Gastrocnemius medialis (tissue), 4 donors: ENCODE data around the gene DOCK4. TPM values are rescaled to one million over a fixed set of nuclear protein-coding genes. Genes with fewer than 3 reads are reported as not detected.

Experiments
- ATAC-seq, 2 donors: fragments of 150-250 bp; one replicate each; pipeline ENCODE4 v1.9.1; 2016
- DNase-seq, 2 donors: peaks; one replicate each; pipeline ENCODE4 v3.0.0-alpha.2; 2019
- H3K27ac ChIP-seq, 4 donors: fragments of 200-600 bp; sonication (generic); 1 replicate in 1 of 4; 2 replicates in 3 of 4; pipeline ENCODE4 v1.5.1; 2016 to 2018; ENCODE audit warnings: mild to moderate bottlenecking in 2 of 4, moderate library complexity in 1 of 4
- H3K27me3 ChIP-seq, 3 donors: fragments of 200-600 bp; sonication (generic) in 2 of 3; 1 replicate in 1 of 3; 2 replicates in 2 of 3; pipeline versions ENCODE4 v1.5.1 to v1.6.0; 2016 to 2019; ENCODE audit warnings: mild to moderate bottlenecking in 1 of 3, moderate library complexity in 1 of 3
- H3K36me3 ChIP-seq, 2 donors: fragments of 200-600 bp; sonication (generic) in 1 of 2; one replicate each; pipeline ENCODE4 v1.5.1; 2017 to 2018
- H3K4me1 ChIP-seq, 2 donors: fragments of 200-600 bp; sonication (generic) in 1 of 2; one replicate each; pipeline ENCODE4 v1.5.1; 2016 to 2017; ENCODE audit warnings: mild to moderate bottlenecking in 2 of 2
- H3K4me3 ChIP-seq, 4 donors: fragments of 200-600 bp; sonication (generic) in 3 of 4; 1 replicate in 1 of 4; 2 replicates in 3 of 4; pipeline ENCODE4 v1.5.1; 2016 to 2019; ENCODE audit warnings: mild to moderate bottlenecking in 2 of 4
- H3K9me3 ChIP-seq, 3 donors: fragments of 200-600 bp; sonication (generic) in 2 of 3; 1 replicate in 1 of 3; 2 replicates in 2 of 3; pipeline ENCODE4 v1.5.1; 2016 to 2019
- CTCF ChIP-seq, 5 experiments: fragments of 450-650 bp in 3 of 5; fragments of 200-600 bp in 2 of 5; sonication (generic) in 2 of 5; IDR thresholded peaks in 4 of 5; conservative IDR thresholded peaks in 1 of 5; 1 replicate in 4 of 5; 2 replicates in 1 of 5; pipeline ENCODE4 v1.5.1; 2016 to 2019; ENCODE audit warnings: antibody characterized with exemption in 5 of 5, mild to moderate bottlenecking in 3 of 5, moderate library complexity in 3 of 5
- POLR2A ChIP-seq, 2 donors: fragments of 450-650 bp; IDR thresholded peaks; one replicate each; pipeline ENCODE4 v1.6.1; 2017; ENCODE audit warnings: antibody characterized with exemption in 2 of 2, mild to moderate bottlenecking in 2 of 2, moderate library complexity in 2 of 2
- in situ Hi-C, 4 donors: fragments of 200-750 bp; cut with MboI; loops; one replicate each; pipeline versions ENCODE4 v1.15.0 to v1.8.0; 2017; ENCODE audit warnings: low sequenced_read_pairs in 4 of 4
- intact Hi-C: fragments of 100-400 bp; cut with DNase I; formaldehyde crosslinking; loops from one replicate; pipeline ENCODE4 v1.15.1; 2023; ENCODE audit warnings: low total_unique reads
- total RNA-seq, 4 donors: library from RNA; depleted of rRNA; stranded (reverse); fragments of >200 nt; gene quantifications; one replicate each; pipeline versions ENCODE4 v1.1.0 to v1.2.3, GENCODE V29; 2016

DOCK4 gene
- total RNA-seq, 4 donors from 2014 or later, result 8.7 to 12.0 (median 10.2) TPM

DNA sequence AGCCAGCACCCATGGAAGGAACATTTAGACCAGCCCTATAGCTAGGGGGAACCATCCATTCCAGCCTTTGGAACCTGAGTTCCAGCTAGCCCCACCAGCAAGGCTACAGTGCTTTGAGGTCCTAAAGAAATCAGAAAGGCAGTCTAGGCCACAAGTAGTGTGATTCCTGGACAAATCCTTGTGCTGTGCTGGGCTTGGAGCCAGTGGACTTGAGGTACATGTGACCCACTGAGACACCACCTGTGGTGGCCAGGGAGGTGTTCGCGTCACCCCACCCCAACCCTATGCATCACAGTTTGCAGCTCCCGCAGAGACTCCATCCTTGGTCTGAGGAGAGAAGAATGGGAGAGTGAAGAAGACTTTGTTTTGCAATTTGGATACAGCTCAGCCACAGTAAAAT lies 32.1 kb upstream of the DOCK4 start:
- no peak for ATAC-seq
- H3K4me1 ChIP-seq, result peaks cover 2 to 5% of the 10 kb centered on the region in 2 donors
- no peaks in the 10 kb centered on the region for H3K36me3 ChIP-seq

DNA sequence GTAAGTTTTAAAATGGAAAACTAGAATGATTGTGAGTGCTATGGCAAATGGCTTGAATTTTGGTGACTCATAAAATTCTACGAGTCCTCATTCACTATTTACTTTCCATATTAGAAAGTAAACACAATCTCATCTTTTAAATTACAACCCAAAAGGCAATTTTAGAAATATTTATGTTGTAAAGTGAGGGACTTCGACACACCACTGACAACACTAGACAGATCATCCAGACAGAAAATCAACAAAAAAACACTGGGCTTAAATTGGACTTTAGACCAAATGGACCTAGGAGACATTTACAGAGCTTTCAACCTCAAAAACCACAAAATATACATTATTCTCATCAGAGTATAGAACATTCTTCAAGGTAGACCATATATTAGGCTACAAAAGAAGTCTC lies 30.4 kb upstream of the DOCK4 start:
- Histone ChIP-seq H3K9me3 (no peaks in the 10 kb centered on the region), H3K4me3 (no peak overlapping the region), H3K27me3 (no peaks in the 10 kb centered on the region), H3K27ac (no peak overlapping the region), H3K4me1 (peaks cover 8 to 10% of the 10 kb centered on the region in 2 donors), H3K36me3 (no peaks in the 10 kb centered on the region)
- ATAC-seq (no peak), DNase-seq (no peak)
- intact Hi-C loops, result no loop called here
- in situ Hi-C loops, result no loop called here
- no peak for TF ChIP-seq POLR2A (IDR thresholded peaks at IDR 0.05)
- no peak for TF ChIP-seq CTCF (IDR thresholded peaks at IDR 0.05 in 4 of 5, conservative IDR thresholded peaks at IDR 0.05 in 1 of 5)

More for the DNA sequence above, 32.1 kb upstream of the DOCK4 start:
- H3K27ac ChIP-seq, result no peak overlapping the region
- H3K9me3 ChIP-seq, result no peaks in the 10 kb centered on the region
- no peak overlapping the region for H3K4me3 ChIP-seq
- no peak for DNase-seq
- in situ Hi-C loops (no loop called here), intact Hi-C loops (no loop called here)
- TF ChIP-seq POLR2A (IDR thresholded peaks at IDR 0.05), result no peak
- no peak for TF ChIP-seq CTCF (IDR thresholded peaks at IDR 0.05 in 4 of 5, conservative IDR thresholded peaks at IDR 0.05 in 1 of 5)
- no peaks in the 10 kb centered on the region for H3K27me3 ChIP-seq

- no peaks in the 10 kb centered on the region for H3K36me3 ChIP-seq
- TF ChIP-seq CTCF (IDR thresholded peaks at IDR 0.05 in 4 of 5, conservative IDR thresholded peaks at IDR 0.05 in 1 of 5) (no peak), POLR2A (IDR thresholded peaks at IDR 0.05) (no peak)
- DNase-seq (no peak), ATAC-seq (no peak)
- intact Hi-C loops (no loop called here), in situ Hi-C loops (no loop called here)
- no peaks in the 10 kb centered on the region for H3K27me3 ChIP-seq
- no peak overlapping the region for H3K27ac ChIP-seq
- peaks cover 8 to 10% of the 10 kb centered on the region in 2 donors for H3K4me1 ChIP-seq
- H3K4me3 ChIP-seq, result no peak overlapping the region
- H3K9me3 ChIP-seq, result no peaks in the 10 kb centered on the region
These were observed 27.9 kb upstream of the DOCK4 start for GRCh38 chr7:112234147-112234546.

- H3K4me3 ChIP-seq, result no peak overlapping the region
- no peak overlapping the region for H3K27ac ChIP-seq
- ATAC-seq (peak in 1 of 2 donors; percentile 49), DNase-seq (no peak)
- peaks cover 8 to 10% of the 10 kb centered on the region in 2 donors for H3K4me1 ChIP-seq
- TF ChIP-seq CTCF (IDR thresholded peaks at IDR 0.05 in 4 of 5, conservative IDR thresholded peaks at IDR 0.05 in 1 of 5) (no peak), POLR2A (IDR thresholded peaks at IDR 0.05) (no peak)
- in situ Hi-C loops (no loop called here), intact Hi-C loops (no loop called here)
- H3K36me3 ChIP-seq, result no peaks in the 10 kb centered on the region
- H3K27me3 ChIP-seq, result no peaks in the 10 kb centered on the region
- no peaks in the 10 kb centered on the region for H3K9me3 ChIP-seq
These were observed 27.0 kb upstream of the DOCK4 start for GRCh38 chr7:112233048-112233697.
